Kasumi-1 (cell line): Measurements from ENCODE around the gene LPP.
"Not testable (repeated sequence)": the region's sequence is repeated elsewhere in the genome, so short reads cannot be mapped to it uniquely, and the experiment has no call there.

ENCODE experiments used
- DNase-seq, 2 experiments: peaks; one replicate each; lab custom pipeline; 2025; lab: John Stamatoyannopoulos, UW

The LPP gene, protein sequence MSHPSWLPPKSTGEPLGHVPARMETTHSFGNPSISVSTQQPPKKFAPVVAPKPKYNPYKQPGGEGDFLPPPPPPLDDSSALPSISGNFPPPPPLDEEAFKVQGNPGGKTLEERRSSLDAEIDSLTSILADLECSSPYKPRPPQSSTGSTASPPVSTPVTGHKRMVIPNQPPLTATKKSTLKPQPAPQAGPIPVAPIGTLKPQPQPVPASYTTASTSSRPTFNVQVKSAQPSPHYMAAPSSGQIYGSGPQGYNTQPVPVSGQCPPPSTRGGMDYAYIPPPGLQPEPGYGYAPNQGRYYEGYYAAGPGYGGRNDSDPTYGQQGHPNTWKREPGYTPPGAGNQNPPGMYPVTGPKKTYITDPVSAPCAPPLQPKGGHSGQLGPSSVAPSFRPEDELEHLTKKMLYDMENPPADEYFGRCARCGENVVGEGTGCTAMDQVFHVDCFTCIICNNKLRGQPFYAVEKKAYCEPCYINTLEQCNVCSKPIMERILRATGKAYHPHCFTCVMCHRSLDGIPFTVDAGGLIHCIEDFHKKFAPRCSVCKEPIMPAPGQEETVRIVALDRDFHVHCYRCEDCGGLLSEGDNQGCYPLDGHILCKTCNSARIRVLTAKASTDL

DNA sequence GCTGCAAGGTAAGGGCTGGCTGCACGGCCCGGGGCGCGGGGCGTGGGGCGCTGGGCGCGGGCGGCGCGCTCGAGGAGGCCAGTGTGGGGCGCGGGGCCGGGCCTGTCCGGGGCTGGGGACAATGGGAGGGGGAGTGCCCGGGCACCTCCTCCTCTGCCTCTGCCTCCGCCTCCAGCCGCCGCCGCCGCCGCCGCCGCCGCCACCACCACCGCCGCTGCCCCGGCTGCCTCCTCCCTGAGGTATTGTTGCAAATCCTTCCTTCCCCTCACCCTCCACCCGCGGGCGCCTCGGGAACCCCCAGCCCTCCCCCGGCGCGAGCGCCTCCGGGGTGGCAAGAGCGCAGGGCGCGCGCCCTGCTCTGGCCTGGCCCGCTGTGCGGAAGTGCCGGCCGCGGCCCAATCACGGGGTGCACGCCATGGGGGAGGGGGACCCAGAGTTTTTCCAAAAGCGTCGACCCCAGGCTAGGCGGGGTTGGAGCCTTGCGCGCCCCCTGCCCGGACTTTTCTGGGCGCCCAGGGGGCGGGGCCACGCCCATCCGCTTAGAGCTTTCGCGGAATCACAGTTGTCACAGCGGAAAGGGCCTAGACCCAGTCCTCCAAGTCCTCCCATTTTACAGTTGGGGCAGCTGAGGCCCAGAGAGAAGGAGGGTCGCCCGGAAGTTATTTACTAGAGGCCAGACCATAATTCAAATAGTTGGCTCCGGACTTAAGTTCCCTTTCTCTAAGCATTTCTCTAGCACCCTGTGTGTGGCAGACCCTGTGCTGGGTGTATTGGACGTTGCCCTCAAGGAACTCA, at the start of gene LPP:
TSS of gene LPP (plus strand) at position 144 of the 795 bp plus-strand sequence. CDS start 251,964 bp downstream, outside the sequence.
- DNase-seq: peak; percentile 45 to 52

DNA sequence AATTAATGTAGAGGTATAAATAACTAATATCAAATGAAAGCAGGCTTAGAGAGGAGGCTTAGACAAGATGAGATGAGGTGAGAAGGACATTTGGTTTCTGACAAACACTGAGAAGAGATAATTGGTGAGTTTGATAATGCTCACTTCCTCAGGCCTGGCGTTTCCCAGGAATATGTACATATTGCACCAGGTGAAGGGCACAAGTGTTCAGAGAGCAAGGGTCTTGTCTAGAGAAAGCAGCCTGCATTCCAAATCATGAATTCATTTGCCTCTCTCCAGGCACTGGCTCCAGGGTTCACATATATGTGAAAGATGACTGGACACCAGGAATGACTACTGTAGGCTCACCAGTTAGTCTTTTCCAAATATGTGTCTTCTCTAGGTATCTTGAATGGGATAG, 48.0 kb upstream of the LPP start:
- no peak for DNase-seq

DNA sequence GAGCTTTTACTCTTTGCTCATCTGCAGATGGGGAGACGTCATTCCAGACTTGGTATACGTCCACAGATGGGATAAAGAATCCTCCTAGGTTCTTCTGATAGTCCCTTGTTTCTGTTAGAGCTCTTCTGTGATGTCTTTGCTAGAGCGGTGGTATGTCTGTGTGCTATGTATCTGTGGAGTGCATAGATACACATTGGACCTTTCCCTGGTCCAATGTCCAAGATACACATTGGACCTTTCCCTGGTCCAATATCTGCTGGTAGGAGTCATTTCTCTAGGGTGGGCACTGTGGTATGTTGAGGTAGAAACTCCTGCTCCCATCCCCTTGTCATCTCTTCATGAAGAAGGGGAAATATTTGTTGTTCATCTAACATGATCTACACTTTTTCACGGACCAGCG, 47.5 kb upstream of the LPP start:
- no peak for DNase-seq

DNA sequence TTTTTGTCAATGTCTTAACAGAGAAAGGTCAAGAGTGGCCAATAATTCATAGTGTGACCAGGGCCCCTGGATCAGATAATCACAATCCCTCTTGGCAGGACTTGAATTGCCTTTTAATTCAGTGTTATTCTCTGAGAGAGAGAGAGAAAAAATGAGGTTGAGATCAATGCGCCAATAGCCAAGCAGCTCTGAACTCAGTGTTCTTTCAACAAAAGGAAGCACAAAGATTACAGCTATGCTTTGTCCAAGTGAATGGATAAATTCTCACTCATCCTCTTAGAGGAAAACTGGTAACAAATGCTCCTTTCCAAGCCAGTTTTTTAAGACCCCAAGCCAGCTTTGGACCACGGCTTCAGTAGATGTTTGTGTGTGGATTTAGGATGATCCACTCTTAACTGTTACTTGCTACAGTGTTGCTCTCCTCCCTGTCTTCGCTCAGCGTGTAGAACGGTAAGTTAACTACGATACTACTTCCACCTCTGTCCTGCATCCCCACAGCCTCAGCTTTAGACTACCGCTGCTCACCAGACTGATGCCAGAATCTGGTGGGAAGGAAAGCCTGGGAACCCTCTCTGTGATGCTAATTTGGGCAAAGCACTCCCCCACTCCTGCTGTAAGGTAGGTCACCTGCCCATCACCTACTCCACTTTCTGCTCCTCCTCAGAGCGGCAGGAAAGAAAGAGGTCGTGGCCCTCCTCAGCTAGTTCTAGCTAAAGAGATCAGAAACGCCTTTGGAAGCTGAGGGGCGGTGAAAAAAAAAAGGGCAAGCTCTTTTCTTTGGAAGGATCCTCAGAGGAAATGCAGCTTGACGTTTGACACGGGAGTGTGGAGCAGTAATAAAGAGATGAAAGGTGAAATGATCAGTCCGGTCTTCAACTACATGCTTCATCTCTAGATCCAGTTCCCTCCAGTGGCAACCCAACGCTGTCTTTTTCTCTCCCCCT, 46.8 kb upstream of the LPP start:
- no peak for DNase-seq

DNA sequence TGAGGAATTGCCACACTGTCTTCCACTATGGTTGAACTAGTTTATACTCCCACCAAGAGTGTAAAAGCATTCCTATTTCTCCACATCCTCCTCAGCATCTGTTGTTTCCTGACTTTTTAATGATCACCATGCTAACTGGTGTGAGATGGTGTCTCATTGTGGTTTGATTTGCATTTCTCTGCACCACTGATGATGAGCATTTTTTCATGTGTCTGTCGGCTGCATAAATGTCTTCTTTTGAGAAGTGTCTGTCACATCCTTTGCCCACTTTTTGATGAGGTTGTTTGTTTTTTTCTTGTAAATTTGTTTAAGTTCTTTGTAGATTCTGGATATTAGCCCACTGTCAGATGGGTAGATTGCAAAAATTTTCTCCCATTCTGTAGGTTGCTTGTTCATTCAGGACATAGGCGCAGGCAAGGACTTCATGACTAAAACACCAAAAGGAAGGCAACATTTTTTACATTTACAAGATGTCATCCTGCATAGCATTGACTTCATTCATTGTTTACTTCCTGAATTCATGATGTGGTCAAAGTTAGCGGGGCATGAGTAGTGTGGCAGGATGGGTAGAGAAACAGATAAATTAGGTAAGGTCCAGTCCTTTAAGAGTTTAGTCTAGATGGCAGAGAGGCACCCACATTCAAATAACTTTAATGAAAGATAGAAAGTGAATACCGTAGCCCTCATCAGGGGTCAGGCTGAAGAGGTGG, 45.1 kb upstream of the LPP start:
- no peak for DNase-seq

DNA sequence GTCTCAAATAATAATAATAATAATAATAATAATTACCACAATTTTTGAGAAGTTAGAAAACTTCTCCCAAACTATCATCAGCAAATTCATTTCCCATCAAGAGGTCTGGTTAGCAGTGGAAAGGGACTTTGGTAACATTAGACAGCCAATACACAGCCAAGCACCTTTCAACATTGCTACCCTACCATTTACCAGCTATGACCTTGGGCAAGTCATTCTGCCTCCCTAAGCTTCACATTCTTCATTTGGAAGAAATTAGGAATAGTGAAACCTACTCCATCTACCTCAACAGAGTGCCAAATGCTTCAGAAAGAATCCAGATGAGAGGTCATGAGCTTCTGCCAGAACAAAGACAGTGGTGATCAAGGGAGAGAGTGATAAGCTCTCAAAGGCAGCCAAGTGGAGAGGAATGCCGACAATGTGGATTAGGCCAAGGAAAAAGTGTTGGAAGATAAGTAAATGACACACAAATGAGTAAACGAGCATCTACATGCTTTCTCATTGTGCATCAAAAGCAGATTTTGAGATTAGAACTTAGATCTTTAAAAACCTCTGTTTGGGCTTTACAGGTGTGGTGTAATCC, 42.9 kb upstream of the LPP start:
- DNase-seq: no peak

DNA sequence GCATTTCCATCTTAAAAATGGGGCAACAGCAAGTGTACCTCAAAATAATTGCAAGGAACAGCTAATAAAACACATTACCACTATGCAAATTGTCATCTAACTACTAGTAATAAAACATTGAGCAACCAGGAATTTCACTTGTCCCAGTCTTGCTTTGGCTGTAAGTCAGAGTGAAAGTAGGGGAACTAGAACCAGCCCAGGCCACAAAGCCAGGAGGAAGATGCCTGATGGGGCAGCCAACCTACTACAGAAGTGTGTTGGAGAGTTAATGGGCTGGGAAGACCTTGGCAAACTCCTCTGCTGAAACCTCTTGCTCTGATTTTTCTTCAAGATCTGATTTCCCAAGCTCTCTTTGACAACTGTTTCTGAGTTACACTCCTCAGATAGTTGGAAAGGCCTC, 40.2 kb upstream of the LPP start:
- DNase-seq: no peak

DNA sequence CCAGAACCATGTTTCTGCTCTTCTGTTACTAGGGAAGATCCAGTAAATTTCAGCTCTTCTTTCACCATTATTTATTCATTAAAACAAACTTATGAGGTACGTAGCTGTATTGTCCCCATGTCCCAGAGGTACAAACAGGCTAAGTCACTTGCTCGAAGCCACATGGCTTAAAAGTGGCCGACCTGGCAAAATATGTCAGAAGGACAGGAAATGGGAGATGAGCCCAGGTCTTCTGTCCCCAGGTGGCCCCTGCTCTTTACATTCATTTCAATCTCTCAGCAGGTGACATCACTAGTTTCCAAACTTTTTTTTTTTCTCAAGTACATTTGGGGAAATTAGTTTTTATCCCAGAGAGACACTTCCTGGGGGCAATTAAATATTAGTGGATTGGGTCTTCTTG, 34.1 kb upstream of the LPP start:
- DNase-seq: no peak

DNA sequence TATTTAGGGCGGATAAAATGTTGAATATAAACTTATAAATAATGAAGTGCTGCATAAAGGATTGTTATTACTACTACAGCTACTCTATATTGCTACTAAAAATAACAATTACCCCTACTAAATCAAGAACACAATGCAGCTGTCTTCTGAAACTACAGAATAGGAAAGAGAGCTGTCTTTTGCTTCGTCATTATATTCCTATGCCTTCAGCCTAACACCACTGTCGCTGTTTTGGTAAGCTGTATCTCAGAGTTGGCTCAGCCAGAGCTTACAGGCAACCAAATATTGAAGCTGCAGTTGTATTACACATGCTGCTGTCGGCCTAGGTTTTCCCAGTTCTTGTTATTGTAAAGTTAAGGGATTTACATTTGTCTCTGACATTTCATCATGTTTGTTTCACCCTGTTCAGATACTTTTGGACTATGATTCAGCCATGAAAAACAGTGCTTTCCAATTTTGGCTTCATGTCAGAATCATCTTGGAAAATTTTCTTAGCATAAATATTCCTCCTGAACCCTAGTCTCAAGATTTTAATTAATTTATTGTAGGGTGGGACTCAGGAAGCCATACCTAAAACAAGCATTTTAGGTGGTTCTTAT, 31.3 kb upstream of the LPP start:
- DNase-seq: no peak

DNA sequence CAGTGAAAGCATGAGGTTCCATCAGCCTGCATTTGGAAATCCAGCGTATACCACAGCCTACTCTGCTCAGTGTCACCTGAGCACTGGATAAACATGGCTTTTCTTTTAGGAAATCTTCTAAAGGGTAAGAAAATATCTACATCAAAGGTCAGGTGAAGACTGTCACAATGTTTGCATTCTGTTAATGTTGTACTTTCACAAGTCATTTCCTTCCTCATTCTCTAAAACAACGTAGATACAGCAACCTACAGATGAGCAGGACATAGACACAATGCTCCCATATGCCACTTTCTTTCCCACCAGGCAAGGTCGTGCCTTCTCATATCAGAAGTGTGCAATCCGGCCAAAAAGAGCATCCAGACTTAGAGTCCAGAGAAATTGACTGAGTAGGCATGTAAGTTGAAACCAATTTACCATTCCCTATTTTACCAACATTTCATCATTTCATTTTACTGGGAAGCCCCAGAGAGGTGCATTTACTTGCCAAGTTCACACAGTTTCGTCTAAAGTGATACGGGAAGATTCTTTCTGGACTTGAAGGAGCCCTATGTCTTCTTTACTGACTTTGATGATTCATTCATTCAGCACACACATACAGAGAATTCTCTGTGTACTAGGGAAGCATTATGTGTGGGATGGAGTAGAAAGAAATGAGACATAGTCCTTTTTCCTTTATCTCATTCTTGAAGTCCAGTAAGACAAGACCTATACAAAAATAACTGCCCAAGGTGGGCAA, 30.6 kb upstream of the LPP start:
- DNase-seq: peak; percentile 12 to 23

DNA sequence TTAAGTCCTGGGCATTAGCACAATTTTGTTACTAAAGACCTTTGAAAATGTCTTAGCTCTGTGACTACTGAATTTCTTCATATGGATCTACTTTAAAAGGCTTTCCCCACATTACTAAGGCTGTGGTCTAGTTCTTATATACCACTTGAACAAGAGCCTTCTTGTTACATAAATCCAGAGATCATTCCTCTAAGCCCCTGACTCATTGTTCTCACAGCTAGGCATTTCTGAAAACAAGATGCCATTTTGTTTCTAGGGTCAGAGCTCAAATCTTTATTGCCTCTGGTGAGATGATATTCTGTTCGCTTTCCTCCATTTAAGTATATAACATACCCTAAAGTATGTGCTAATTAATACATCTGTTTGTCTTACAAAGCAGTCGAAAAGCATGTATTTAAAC, 29.8 kb upstream of the LPP start:
- DNase-seq: no peak

DNA sequence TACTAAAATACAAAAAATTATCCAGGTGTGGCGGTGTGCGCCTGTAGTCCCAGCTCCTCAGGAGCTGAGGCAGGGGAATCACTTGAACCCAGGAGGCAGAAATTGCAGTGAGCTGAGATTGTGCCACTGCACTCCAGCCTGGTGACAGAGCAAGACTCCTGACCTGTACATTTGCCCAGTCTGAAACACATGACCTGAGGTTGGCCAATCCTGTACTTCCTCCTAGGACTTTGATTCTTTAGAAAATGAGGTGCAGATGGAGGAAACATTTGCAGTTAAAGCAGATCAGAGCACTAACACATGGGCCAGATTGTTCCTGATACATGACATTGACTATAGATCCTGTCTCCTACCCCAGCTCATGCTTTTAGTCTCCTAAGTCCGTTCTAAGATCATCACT, 28.9 kb upstream of the LPP start:
- no peak for DNase-seq

DNA sequence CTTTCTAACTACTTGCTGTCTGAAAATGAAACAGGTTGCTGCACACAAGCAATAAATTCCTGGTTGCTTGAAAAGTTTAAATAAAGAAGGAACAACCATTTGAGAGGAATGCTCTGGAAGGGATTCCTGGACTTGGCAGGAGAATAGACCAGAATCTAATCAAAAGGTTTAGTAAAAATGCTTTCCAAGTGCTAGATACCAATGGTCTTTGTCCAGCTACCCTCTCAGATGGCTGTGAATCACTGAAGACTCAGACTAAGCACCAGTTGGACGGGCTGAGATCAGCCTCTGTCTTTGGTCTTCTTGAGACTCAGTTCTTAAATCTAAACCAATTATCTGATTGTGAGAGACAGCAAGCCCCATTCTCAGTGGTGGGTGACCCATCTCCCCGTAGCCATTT, 27.7 kb upstream of the LPP start:
- DNase-seq: no peak

DNA sequence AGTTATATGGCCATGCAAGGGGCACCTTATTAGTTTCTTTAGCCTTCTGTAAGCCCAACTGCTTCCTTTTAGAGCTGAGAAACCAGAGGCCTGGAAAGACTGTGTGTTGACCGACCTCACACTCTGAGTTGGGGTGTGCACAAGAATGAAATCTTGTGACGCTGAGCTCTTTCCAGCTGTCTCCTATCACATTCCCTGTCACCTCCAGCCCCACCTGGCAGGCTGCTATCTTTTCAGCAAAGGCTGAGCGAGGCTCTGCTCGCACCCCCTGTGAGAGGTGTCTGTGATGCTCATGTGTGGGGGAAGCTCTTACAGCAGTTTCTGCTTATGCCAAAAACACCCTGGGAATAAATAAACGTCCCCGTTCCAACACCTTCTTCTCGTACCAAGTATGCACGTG, 27.0 kb upstream of the LPP start:
- no peak for DNase-seq

DNA sequence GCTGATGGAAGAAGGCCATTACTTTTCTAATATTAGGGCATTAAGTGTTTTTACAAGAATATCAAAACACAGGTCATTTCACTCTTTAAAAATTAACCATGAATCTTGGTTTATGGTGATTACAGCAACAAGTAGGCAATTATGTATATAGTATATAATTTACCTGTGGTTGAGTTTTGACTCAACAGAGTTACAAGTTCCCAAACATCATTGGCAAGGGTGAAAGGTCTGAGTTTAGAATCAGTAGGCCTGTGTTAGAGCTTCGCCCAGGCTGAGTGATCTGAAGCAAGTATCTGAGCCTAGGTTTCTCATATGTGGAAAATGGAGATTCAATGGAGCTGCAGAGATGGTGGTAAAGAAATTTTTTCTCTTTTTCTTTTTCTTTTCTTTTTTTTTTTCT, 25.1 kb upstream of the LPP start:
- DNase-seq: no peak

DNA sequence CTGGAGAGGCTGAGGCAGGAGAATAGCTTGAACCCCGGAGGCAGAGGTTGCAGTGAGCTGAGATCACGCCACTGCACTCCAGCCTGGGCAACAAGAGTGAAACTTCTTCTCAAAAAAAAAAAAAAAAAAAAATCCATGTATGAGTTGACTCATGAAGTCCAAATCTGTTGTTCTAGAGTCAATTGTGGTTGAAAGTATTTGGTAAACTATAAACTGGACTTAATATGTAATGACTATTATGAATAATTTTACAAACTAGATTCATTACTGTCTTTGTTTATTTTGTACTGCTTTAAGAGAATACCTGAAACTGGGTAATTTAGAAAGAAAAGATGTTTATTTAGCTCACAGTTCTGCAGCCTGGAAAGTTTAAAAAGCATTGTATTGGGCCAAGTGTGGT, 22.9 kb upstream of the LPP start:
- not testable (repeated sequence) for DNase-seq

DNA sequence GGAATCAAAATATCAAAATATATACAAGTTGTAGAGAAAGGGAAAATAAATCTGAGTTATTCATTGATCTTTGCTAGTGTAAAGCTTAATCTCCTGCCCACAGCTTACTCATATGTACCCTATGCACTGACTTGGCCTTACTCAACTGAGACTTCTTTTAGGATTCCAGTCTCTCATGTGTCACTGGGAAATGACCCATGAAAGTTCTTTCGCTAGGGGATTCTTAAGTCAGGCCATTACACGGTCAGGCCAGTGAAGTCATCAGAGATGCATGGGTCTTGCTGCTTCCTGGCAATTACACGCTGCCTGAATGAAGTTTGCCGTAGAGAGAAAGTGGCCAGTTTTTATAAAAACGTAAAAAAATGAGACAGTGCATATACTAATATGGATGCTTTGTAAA, 20.7 kb upstream of the LPP start:
- DNase-seq: no peak

DNA sequence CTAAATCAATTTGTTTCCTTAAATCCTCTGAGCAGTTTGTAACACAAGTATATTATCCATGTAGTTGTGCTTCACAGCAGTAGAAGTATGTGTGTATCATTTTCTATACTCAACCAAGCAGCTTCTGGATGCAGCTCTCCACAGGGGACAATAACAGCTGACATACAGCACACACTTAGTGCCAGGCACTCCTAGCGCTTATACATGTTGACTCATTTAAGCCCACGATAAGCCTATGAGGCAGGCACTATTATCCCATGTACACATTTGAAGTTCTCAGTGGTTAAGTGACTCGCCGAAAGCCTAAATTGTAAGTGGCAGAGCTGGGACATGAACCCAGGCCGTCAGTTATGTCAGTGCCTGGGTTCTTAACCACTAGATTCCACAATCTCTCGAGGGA, 20.3 kb upstream of the LPP start:
- no peak for DNase-seq

DNA sequence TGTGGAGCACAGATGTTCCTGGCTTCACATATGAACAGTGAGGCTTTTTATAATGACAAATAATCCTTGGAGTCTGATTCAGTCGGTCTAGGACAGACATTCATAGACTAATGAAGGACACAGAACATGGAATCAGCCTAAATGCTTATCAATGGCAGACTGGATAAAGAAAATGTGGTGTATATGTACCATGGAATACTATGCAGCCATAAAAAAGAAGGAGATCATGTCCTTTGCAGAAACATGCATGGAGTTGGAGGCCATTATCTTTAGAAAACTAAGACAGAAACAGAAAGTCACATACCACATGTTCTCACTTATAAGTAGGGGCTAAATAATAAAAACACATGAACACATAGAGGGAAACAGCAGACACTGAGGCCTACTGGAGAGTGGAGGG, 19.9 kb upstream of the LPP start:
- no peak for DNase-seq

DNA sequence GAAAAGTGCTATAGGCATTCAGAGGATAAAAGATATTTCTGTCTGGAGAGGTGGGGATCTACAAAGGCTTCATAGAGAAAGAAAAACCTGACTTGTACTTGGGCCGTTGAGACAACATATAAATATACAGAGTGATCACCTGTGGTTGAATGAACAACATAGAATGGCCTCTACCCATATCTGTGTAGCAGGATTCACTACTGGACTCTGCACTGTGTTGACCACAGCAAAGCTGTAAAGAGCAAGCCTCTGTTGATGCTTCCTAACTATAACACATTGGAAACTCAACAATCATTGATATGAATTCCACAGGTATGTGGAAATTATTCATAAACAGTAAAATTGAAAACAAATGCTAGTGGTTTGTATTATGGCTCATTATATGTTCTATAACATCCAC, 19.1 kb upstream of the LPP start:
- no peak for DNase-seq
